DMS153 (cell line): ENCODE measurements around the gene ASAH2B.
"Not testable (repeated sequence)": the region's sequence is repeated elsewhere in the genome, so short reads cannot be mapped to it uniquely, and the experiment has no call there.

Experiments used
- DNase-seq: peaks from one replicate; lab custom pipeline; 2025; lab: John Stamatoyannopoulos, UW

Gene ASAH2B

DNA sequence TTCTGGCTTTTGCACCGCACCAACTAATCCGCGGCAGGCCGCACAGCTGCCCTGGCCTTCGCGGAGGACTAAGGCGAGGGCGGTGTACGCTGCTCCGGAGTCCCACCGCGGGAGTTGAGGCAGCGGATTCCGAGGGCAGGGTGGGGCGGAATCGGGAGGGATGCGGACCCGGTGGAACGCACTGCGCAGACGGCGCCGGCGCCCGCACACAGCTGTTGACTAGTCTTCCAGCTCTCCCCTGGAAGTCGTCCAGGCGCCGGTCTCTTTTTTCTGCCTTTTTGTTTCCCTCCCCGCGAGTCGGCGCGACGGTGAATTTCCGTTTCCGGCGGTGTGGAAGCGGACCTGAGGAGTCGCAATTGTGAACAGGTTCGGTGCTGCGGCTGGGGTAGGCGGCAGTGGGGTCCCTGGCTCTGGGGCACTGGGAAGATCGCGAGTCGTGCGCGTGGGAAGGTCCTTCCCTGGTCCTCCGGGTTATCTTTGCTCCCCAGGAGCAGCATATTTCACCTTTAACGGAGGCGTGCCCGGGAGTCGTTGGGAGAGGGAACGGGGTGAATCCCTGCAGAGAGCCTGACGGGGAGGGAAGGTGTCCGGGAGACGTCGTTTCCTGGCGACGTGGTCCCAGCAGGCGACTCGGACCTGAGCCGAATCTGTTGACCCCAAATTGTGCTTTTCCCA is at the start of gene ASAH2B:
Gene ASAH2B, plus strand, starts transcription at position 319 of the 675 bp plus-strand sequence. CDS start 5,195 bp downstream, outside the sequence.
- DNase-seq, result peak; percentile 66

DNA sequence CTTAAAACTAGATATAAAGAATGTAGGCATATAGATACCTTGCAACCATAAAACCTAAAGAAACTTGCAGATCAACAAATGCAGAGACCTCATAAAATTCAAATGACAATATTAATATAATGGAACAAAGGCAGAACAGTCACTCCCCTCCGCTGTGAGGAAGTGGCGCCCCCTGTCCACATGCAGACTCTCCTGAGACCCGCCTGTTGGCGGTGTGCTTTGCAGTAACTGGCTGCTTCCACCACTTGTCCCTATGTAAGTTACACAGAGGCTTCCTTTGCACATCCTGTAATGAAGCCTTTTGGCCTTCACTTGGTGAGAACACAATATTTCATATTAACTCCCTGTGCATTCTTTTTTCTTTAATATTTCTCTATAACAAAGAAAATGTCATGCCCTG is 41.9 kb upstream of the ASAH2B start:
- not testable (repeated sequence) for DNase-seq

- not testable (repeated sequence) for DNase-seq
Measured at GRCh38 chr10:50701947-50702346, 37.8 kb upstream of the ASAH2B start.

- not testable (repeated sequence) for DNase-seq
Measured at GRCh38 chr10:50702997-50703396, 36.7 kb upstream of the ASAH2B start.

DNA sequence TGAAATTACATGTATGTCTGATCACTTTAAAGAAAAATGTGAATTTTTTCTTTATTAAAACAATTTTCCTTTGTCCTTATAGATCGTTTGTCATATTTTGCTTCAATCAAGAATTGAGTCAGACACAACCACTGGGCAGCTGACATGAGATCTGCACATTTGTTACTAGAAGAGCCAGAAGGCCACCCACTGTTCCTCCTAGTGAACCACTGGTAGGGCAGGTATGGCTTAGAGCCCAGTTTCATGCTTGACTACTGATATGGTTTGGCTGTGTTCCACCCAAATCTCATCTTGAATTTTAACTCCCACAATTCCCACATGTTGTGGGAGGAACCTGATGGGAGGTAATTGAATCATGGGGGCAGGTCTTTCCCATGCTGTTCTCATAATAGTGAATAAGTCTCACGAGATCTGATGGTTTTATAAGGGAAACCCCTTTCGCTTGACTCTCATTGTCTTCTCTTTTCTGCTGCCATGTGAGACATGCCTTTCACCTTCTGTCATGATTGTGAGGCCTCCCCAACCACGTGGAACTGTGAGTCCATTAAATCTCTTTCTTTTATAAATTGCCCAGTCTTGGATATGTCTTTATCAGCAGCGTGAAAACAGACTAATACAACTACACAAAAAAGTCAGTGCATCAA is 35.2 kb upstream of the ASAH2B start:
- not testable (repeated sequence) for DNase-seq

GRCh38 chr10:50706006-50706405 is 33.7 kb upstream of the ASAH2B start:
- DNase-seq, result not testable (repeated sequence)

- DNase-seq, result not testable (repeated sequence)
Measured at GRCh38 chr10:50710241-50710640, 29.5 kb upstream of the ASAH2B start.

DNA sequence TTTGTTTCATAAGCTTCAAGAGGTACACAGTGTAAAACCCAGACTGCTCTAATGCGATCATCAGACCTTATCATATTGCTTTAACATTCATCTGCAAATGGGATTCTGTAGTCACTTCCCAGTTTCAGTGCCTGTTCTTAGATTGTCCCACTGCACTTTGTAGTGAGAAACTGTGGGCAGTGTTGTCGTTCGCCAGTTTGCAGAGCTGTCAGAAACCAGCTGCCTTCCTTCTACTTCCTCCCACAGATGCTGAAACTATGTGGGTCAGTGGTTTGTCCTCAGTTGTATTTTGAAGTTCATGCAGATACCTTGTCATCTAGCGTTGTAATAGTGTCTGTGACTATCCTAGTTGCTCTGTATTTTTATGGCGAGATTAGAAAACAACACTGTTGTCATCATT is 15.9 kb upstream of the ASAH2B start:
- DNase-seq, result not testable (repeated sequence)

GRCh38 chr10:50728112-50728511 is 11.6 kb upstream of the ASAH2B start:
- DNase-seq, result not testable (repeated sequence)

GRCh38 chr10:50738987-50739617 is 634 bp upstream of the ASAH2B start:
- not testable (repeated sequence) for DNase-seq

DNA sequence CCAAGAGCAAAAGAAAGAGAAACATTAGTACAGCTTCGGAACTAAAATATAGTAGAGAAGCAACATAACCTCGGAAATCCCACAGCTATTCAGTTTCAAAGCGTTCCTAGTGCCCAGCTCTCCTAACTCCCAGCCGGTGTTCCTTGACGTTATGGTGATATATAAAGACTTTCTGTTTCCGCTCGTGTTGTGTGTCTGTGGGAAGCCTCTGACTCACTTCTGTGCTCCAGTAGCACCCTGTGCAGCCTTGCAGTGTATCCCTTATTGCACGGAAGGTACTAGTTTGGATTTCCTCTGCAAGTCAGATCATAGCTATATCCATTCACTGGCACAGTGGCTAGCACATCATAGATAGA is 535 bp downstream of the ASAH2B start:
- DNase-seq, result no peak

DNA sequence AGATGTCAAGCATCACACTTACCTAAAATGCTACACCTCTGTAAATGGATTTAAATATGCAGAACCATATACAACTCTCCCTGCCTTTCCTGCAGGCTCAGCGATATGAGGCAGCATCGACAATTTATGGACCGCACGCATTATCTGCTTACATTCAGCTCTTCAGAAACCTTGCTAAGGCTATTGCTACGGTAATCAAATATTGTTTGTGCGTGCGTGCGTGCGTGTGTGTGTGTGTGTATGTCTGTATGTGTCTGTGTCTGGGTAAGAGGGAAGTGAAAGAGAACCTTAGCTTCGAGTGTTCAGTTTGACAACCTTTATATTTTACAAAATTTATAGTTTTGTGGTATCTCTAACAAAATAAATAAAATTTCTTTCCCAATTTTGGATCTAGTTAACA is 3.1 kb downstream of the ASAH2B start:
- not testable (repeated sequence) for DNase-seq

GRCh38 chr10:50766774-50767513 is 27.2 kb downstream of the ASAH2B start:
- not testable (repeated sequence) for DNase-seq

DNA sequence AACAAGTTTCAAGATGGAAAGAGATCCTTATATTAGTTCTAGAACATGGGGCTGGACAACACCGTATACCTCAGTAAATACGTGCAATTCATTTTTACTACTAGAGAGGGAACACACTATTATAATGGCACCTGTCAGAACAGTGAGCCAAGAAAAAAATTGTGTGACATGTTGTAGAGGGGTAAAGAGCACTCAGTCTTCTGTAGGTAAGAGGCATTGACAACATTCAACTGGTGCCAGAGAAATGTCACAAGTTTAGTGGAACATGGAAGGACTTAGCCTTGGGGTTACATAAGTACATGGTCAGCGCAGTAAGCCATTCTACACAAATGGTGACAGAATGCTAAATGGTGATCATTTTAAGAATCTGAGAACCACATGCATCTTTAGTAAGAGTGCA is 32.3 kb downstream of the ASAH2B start:
- not testable (repeated sequence) for DNase-seq

- not testable (repeated sequence) for DNase-seq
Measured at GRCh38 chr10:50774868-50775267, 35.1 kb downstream of the ASAH2B start.

DNA sequence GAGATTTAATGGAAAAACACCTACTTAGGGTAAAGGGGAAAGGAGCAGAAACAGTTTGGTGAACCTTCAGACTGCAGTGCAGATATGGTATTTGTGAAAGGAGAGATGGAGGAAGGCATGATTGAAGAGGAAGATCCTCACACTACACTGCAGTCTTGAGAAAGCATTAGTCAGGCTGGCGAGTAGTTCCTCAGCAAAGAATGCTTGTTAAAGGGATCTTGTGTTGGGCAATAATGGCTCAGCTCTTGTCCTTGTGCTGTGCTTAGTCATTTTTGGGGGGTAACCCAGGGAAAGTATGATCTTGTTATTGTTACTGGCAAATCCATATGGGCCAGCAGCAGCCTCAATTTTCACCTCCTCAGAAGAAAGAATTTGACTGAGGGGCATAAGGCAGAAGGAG is 40.3 kb downstream of the ASAH2B start:
- DNase-seq, result not testable (repeated sequence)

- not testable (repeated sequence) for DNase-seq
Measured at GRCh38 chr10:50782017-50782416, 42.3 kb downstream of the ASAH2B start.

- DNase-seq, result not testable (repeated sequence)
Measured at GRCh38 chr10:50787962-50788361, 48.2 kb downstream of the ASAH2B start.

GRCh38 chr10:50788951-50789945 is 49.5 kb downstream of the ASAH2B start:
- DNase-seq, result no peak

- DNase-seq, result no peak
Measured at GRCh38 chr10:50794490-50794889, 54.8 kb downstream of the ASAH2B start.

- DNase-seq, result no peak
Measured at GRCh38 chr10:50796693-50797092, 57.0 kb downstream of the ASAH2B start.
